GM13977 (cell line): ENCODE data around the gene WFDC5.

Source experiments
- DNase-seq: peaks from one replicate; pipeline ENCODE4 v3.0.0; 2012; ENCODE audit warnings: low spot score
- in situ Hi-C: fragments of 300-500 bp; cut with MboI; formaldehyde crosslinking; loops from one replicate; pipeline ENCODE4 v1.12.0; 2022; ENCODE audit warnings: low sequenced_read_pairs, low pct_unique_long_range_greater_than_20kb, mixed read lengths, inconsistent platforms; ENCODE audit not compliant: unreplicated experiment
- TF ChIP-seq, protein P1 (sequence below): IDR thresholded peaks from 2 replicates; pipeline ENCODE4 v1.5.1; 2012; ENCODE audit warnings: mild to moderate bottlenecking, control low read depth; ENCODE audit not compliant: insufficient read depth; ENCODE audit errors: extremely low read depth, missing control alignments

The WFDC5 gene

DNA sequence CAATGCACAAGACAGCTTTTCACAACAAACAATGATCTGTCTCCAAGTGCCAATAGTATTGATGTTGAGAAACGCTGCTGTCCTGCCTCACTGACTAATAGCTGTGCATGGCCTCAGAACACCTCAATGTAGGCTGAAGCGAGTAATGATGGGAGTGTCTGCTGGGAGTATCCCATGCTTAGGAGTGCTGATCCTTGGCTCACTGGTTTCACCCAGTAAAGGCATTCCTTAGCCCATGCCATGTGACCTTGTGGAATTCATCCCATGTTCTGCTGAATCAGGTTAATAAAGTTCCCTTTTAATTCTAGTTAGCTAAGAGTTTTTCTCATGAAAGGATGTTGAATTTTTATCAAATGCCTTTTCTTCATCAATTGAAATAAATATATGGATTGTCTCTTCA, 13.1 kb upstream of the WFDC5 start:
- in situ Hi-C loops, result no loop called here
- TF ChIP-seq, protein P1, sequence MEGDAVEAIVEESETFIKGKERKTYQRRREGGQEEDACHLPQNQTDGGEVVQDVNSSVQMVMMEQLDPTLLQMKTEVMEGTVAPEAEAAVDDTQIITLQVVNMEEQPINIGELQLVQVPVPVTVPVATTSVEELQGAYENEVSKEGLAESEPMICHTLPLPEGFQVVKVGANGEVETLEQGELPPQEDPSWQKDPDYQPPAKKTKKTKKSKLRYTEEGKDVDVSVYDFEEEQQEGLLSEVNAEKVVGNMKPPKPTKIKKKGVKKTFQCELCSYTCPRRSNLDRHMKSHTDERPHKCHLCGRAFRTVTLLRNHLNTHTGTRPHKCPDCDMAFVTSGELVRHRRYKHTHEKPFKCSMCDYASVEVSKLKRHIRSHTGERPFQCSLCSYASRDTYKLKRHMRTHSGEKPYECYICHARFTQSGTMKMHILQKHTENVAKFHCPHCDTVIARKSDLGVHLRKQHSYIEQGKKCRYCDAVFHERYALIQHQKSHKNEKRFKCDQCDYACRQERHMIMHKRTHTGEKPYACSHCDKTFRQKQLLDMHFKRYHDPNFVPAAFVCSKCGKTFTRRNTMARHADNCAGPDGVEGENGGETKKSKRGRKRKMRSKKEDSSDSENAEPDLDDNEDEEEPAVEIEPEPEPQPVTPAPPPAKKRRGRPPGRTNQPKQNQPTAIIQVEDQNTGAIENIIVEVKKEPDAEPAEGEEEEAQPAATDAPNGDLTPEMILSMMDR, result no peak
- no peak for DNase-seq

- TF ChIP-seq, protein P1, result no peak
- no peak for DNase-seq
- in situ Hi-C loops, result no loop called here
Observed at GRCh38 chr20:45124365-45124764, 9.4 kb upstream of the WFDC5 start, which contains the start of gene WFDC12. WFDC12 (minus strand) TSS chr20:45124465; CDS start chr20:45124447, 18 bp downstream.

DNA sequence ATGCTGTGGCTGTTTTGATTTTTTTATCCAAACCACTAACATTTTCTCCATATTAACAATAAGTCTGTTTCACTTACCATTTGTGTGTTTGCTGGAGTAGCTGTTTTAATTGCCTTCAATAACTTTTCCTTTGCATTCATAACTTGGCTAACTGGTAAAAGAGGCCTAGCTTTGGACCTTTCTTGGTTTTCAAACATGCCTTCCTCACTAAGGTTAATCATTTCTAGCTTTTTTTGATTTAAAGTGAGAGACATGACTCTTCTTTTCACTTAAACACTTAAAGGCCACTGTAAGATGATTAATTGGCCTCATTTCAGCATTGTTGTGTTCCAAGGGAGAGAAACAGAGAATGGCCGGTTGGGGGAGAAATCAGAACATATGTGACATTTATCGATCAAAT, 6.4 kb upstream of the WFDC5 start:
- DNase-seq, result no peak
- in situ Hi-C loops, result no loop called here
- TF ChIP-seq, protein P1, result no peak

DNA sequence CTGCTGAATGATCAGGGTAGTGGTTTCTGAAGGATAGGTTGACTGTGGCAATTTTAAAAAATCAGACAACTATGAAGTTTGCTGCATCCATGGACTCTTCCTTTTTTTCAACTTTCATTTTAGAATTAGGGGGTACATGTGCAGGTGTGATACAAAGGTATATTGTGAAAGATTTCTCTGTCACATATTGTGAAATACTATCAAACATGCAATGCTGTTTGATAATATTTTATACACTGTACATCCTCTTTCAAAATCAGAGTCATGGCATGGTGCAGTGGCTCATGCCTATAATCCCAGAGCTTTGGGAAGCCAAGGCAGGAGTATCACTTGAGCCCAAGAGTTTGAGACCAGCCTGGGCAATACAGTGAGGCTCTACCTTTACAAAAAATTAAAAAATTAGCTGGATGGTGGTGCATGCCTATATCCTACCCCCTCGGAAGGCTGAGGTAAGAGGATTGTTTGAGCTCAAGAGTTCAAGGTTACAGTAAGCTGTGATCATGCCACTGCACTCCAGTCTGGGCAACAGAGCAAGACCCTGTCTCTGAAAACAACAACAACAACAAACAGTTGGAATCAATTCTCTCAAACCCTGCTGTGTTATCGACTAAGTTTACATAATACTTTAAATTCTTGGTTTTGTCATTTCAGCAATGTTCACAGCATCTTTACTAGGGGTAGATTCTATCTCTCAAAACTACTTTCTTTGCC, 4.7 kb upstream of the WFDC5 start:
- in situ Hi-C loops, result no loop called here
- DNase-seq, result no peak
- TF ChIP-seq, protein P1, result no peak

DNA sequence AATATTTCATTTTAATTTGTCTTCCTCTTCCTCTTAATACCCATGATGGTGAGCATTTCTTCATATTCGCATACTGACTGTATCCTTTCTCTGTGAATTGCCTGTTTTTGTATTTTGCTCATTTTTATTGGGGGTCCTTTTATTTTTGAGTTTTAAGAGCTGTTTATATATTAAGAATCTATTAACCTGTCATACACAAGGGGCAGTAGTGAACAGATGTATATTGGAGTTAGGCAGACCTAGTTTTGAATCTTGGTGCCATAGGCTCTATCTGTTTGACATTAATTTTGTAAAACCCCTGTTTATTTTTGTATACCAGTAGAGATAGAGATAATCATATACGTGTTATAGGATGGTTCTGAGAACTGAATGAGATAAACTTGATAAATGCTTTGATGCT, 3.1 kb upstream of the WFDC5 start:
- no peak for DNase-seq
- in situ Hi-C loops, result no loop called here
- TF ChIP-seq, protein P1, result no peak

- TF ChIP-seq, protein P1, result no peak
- in situ Hi-C loops, result no loop called here
- DNase-seq, result no peak
Observed at GRCh38 chr20:45117581-45117980, 2.6 kb upstream of the WFDC5 start.
